KMS-11 (cell line): ENCODE measurements around the gene MEF2A.

ENCODE experiments used
- H2AFZ ChIP-seq: fragments of 200-600 bp; sonication (generic); 2 replicates; pipeline ENCODE4 v1.6.1; 2016; ENCODE audit warnings: antibody characterized with exemption, mixed run types, low read depth
- H3K27ac ChIP-seq: fragments of 200-600 bp; sonication (generic); 2 replicates; pipeline ENCODE4 v1.6.1; 2016; ENCODE audit warnings: mild to moderate bottlenecking, mixed run types
- H3K27me3 ChIP-seq: fragments of 200-600 bp; sonication (generic); 2 replicates; pipeline ENCODE4 v1.6.1; 2017; ENCODE audit warnings: mild to moderate bottlenecking, low read depth, mixed run types, moderate library complexity; ENCODE audit not compliant: insufficient read depth
- H3K36me3 ChIP-seq: fragments of 200-600 bp; sonication (generic); 2 replicates; pipeline ENCODE4 v1.6.1; 2017; ENCODE audit warnings: mild to moderate bottlenecking, mixed run types; ENCODE audit not compliant: insufficient read depth
- H3K4me1 ChIP-seq: fragments of 200-600 bp; sonication (generic); 2 replicates; pipeline ENCODE4 v1.6.1; 2016; ENCODE audit warnings: mild to moderate bottlenecking, low read depth, mixed run types; ENCODE audit not compliant: poor library complexity, severe bottlenecking
- H3K4me2 ChIP-seq: fragments of 200-600 bp; sonication (generic); 2 replicates; pipeline ENCODE4 v1.7.0; 2016; ENCODE audit warnings: mild to moderate bottlenecking, mixed run types
- H3K4me3 ChIP-seq: fragments of 200-600 bp; sonication (generic); IDR thresholded peaks from 2 replicates; pipeline ENCODE4 v1.6.1; 2017; ENCODE audit warnings: low read depth, low read length, mixed read lengths; ENCODE audit not compliant: insufficient read depth
- H3K79me2 ChIP-seq: fragments of 200-600 bp; sonication (generic); 2 replicates; pipeline ENCODE4 v1.6.1; 2016; ENCODE audit warnings: low read depth, mixed run types; ENCODE audit not compliant: insufficient read depth
- H3K9ac ChIP-seq: fragments of 200-600 bp; sonication (generic); 2 replicates; pipeline ENCODE4 v1.6.1; 2016; ENCODE audit warnings: mild to moderate bottlenecking, mixed run types
- H4K20me1 ChIP-seq: fragments of 200-600 bp; sonication (generic); 2 replicates; pipeline ENCODE4 v1.6.1; 2016; ENCODE audit warnings: mild to moderate bottlenecking, mixed run types; ENCODE audit not compliant: insufficient read depth
- CTCF ChIP-seq: fragments of 200-600 bp; sonication (generic); conservative IDR thresholded peaks from 2 replicates; pipeline ENCODE4 v1.6.1; 2017; ENCODE audit warnings: low read depth, mild to moderate bottlenecking, antibody characterized with exemption, low read length, moderate library complexity, mixed read lengths

Gene MEF2A

GRCh38 chr15:99717161-99718009, 151.6 kb downstream of the MEF2A start:
- Histone ChIP-seq H2AFZ (no peak overlapping the region), H3K4me2 (peak overlapping the region; percentile 56), H3K79me2 (no peaks in the 10 kb centered on the region), H3K27me3 (no peaks in the 10 kb centered on the region), H3K27ac (peak overlapping the region; percentile 14; the same call in 1 of the 2 replicates), H4K20me1 (no peaks in the 10 kb centered on the region), H3K36me3 (no peaks in the 10 kb centered on the region), H3K9ac (no peak overlapping the region), H3K4me3 (no peak overlapping the region), H3K4me1 (peaks cover 50% of the 10 kb centered on the region)
- no peak for TF ChIP-seq CTCF

- no peaks in the 10 kb centered on the region for H3K79me2 ChIP-seq
- no peak overlapping the region for H3K9ac ChIP-seq
- H3K4me2 ChIP-seq, result peak overlapping the region; percentile 56; the same call in 1 of the 2 replicates
These were observed 152.6 kb downstream of the MEF2A start for GRCh38 chr15:99718421-99718820.

GRCh38 chr15:99719096-99719541, 153.3 kb downstream of the MEF2A start:
- peak overlapping the region; percentile 56 for H3K4me2 ChIP-seq
- peaks cover 50% of the 10 kb centered on the region for H3K4me1 ChIP-seq
- H3K79me2 ChIP-seq, result no peaks in the 10 kb centered on the region
- no peak for TF ChIP-seq CTCF
- H3K4me3 ChIP-seq, result no peak overlapping the region
- no peak overlapping the region for H3K9ac ChIP-seq
- no peaks in the 10 kb centered on the region for H4K20me1 ChIP-seq
- H3K27ac ChIP-seq, result peak overlapping the region; percentile 8; the same call in 1 of the 2 replicates
- no peak overlapping the region for H2AFZ ChIP-seq
- no peaks in the 10 kb centered on the region for H3K36me3 ChIP-seq
- no peaks in the 10 kb centered on the region for H3K27me3 ChIP-seq

More at GRCh38 chr15:99718421-99718820, 152.6 kb downstream of the MEF2A start:
- no peaks in the 10 kb centered on the region for H3K27me3 ChIP-seq
- H3K27ac ChIP-seq, result no peak overlapping the region
- no peak for TF ChIP-seq CTCF
- no peak overlapping the region for H3K4me3 ChIP-seq
- peaks cover 50% of the 10 kb centered on the region for H3K4me1 ChIP-seq
- H4K20me1 ChIP-seq, result no peaks in the 10 kb centered on the region
- no peak overlapping the region for H2AFZ ChIP-seq
- no peaks in the 10 kb centered on the region for H3K36me3 ChIP-seq

- no peaks in the 10 kb centered on the region for H4K20me1 ChIP-seq
- no peaks in the 10 kb centered on the region for H3K27me3 ChIP-seq
- H3K9ac ChIP-seq, result no peak overlapping the region
- no peak overlapping the region for H3K4me3 ChIP-seq
- H3K4me1 ChIP-seq, result peaks cover 50% of the 10 kb centered on the region
- no peak overlapping the region for H3K27ac ChIP-seq
- TF ChIP-seq CTCF, result no peak
- no peak overlapping the region for H2AFZ ChIP-seq
- no peaks in the 10 kb centered on the region for H3K79me2 ChIP-seq
- no peaks in the 10 kb centered on the region for H3K36me3 ChIP-seq
- H3K4me2 ChIP-seq, result 0 out of 2 replicates have a peak overlapping the region, but pooled peaks have one; percentile 56
These were observed 154.7 kb downstream of the MEF2A start for GRCh38 chr15:99720533-99720932.
